Endothelial cell of umbilical vein (primary cell): ENCODE results near the gene TBL1Y. TPM values are rescaled to one million over a fixed set of nuclear protein-coding genes. Genes with fewer than 3 reads are reported as not detected.

Experiments
- BruUV-seq: library from RNA; stranded (reverse); fragments of 400-500 nt; replicated peaks from 2 replicates; lab custom pipeline; 2021; lab: Mats Ljungman, UMichigan
- CTCF ChIA-PET: fragments of 300-600, 350-600 bp; sonication (Branson Sonifier 250); formaldehyde crosslinking; loops from one replicate; lab custom pipeline; 2021; ENCODE audit warnings: antibody characterized with exemption, inconsistent platforms; lab: Charles Lee
- POLR2A ChIA-PET: fragments of 300-600, 350-600 bp; sonication (Branson Sonifier 250); formaldehyde crosslinking; loops from one replicate; lab custom pipeline; 2021; ENCODE audit warnings: antibody characterized with exemption, inconsistent platforms; lab: Charles Lee
- DNase-seq: peaks from one replicate; pipeline ENCODE4 v3.0.0-alpha.2; 2011; ENCODE audit warnings: low read depth, low spot score
- FAIRE-seq: peaks from 2 replicates; lab custom pipeline; 2011; peaks lifted over from hg19 to GRCh38; lab: Jason Lieb, UNC
- H2AFZ ChIP-seq: 2 replicates; pipeline ENCODE4 v1.6.0; 2012; ENCODE audit warnings: low read depth, low read length, control low read depth, inconsistent platforms
- H3K27ac ChIP-seq: 2 replicates; pipeline ENCODE4 v1.5.1; 2011; ENCODE audit warnings: low read depth, mild to moderate bottlenecking, control low read depth, low read length, moderate library complexity; ENCODE audit not compliant: insufficient read depth
- H3K27me3 ChIP-seq, 2 experiments: 2 replicates each; pipeline versions ENCODE4 v1.6.0 to v1.6.1; 2011; ENCODE audit warnings: low read length in 2 of 2, mixed read lengths in 1 of 2; ENCODE audit not compliant: control insufficient read depth in 2 of 2, insufficient read depth in 2 of 2
- H3K36me3 ChIP-seq, 2 experiments: 2 replicates in 1 of 2; 3 replicates in 1 of 2; pipeline ENCODE4 v1.5.1; 2011; ENCODE audit warnings: low read length in 2 of 2, mild to moderate bottlenecking in 1 of 2, moderate library complexity in 1 of 2; ENCODE audit not compliant: control insufficient read depth in 2 of 2, insufficient read depth in 2 of 2; ENCODE audit errors: extremely low read depth in 1 of 2
- H3K4me1 ChIP-seq: 3 replicates; pipeline ENCODE4 v1.5.1; 2011; ENCODE audit warnings: mild to moderate bottlenecking, low read length; ENCODE audit not compliant: control insufficient read depth, insufficient read depth; ENCODE audit errors: extremely low read depth
- H3K4me2 ChIP-seq: 2 replicates; pipeline ENCODE4 v1.6.1; 2011; ENCODE audit warnings: low read length, control low read depth, mixed read lengths; ENCODE audit not compliant: insufficient read depth
- H3K4me3 ChIP-seq, 3 experiments: fragments of 200-600 bp in 1 of 3; sonication (generic), shearing (Covaris generic) in 1 of 3; replicated peaks in 1 of 3; 2 replicates each; pipeline ENCODE4 v1.5.1; 2011 to 2016; ENCODE audit warnings: control low read depth in 3 of 3, low read length in 3 of 3, mild to moderate bottlenecking in 2 of 3, inconsistent platforms in 1 of 3, low read depth in 1 of 3, moderate library complexity in 1 of 3; ENCODE audit not compliant: insufficient read depth in 1 of 3
- H3K79me2 ChIP-seq: 2 replicates; pipeline ENCODE4 v1.6.0; 2012; ENCODE audit warnings: low read length, inconsistent platforms; ENCODE audit not compliant: control insufficient read depth, insufficient read depth
- H3K9ac ChIP-seq: replicated peaks from 2 replicates; pipeline ENCODE3; 2011; ENCODE audit warnings: low read length, control low read depth; ENCODE audit not compliant: insufficient read depth; ENCODE audit errors: extremely low read depth
- H3K9me1 ChIP-seq: replicated peaks from 3 replicates; pipeline ENCODE4 v1.6.0; 2011; ENCODE audit warnings: mild to moderate bottlenecking, low read length; ENCODE audit not compliant: control insufficient read depth, insufficient read depth; ENCODE audit errors: extremely low read depth
- H3K9me3 ChIP-seq: replicated peaks from 2 replicates; pipeline ENCODE4 v1.5.1; 2012; ENCODE audit warnings: low read length, inconsistent platforms; ENCODE audit not compliant: control insufficient read depth, insufficient read depth
- H4K20me1 ChIP-seq: replicated peaks from 2 replicates; pipeline ENCODE3; 2011; ENCODE audit warnings: mild to moderate bottlenecking, low read length; ENCODE audit not compliant: control insufficient read depth, insufficient read depth; ENCODE audit errors: extremely low read depth
- EZH2 ChIP-seq: IDR thresholded peaks from 2 replicates; pipeline ENCODE4 v1.6.1; 2012; ENCODE audit warnings: borderline replicate concordance, low read depth, mild to moderate bottlenecking, moderate library complexity, low read length, inconsistent platforms; ENCODE audit not compliant: severe bottlenecking
- FOS ChIP-seq: IDR thresholded peaks from 2 replicates; pipeline ENCODE4 v1.6.1; 2011; ENCODE audit warnings: mild to moderate bottlenecking, low read length, moderate library complexity, borderline replicate concordance; ENCODE audit not compliant: insufficient read depth
- GATA2 ChIP-seq: IDR thresholded peaks from 2 replicates; pipeline ENCODE4 v1.7.0; 2011; ENCODE audit warnings: low read depth, mild to moderate bottlenecking, moderate library complexity, mixed read lengths, low read length; ENCODE audit not compliant: insufficient read length, insufficient read depth
- JUN ChIP-seq: IDR thresholded peaks from 2 replicates; pipeline ENCODE4 v1.6.1; 2011; ENCODE audit warnings: borderline replicate concordance, low read depth; ENCODE audit not compliant: insufficient read length, insufficient read depth
- MYC ChIP-seq: IDR thresholded peaks from one replicate; pipeline ENCODE4 v1.6.1; 2011; ENCODE audit warnings: mild to moderate bottlenecking, low read depth, low read length
- POLR2A ChIP-seq: IDR thresholded peaks from 2 replicates; pipeline ENCODE4 v1.6.1; 2012; ENCODE audit warnings: low read depth, mild to moderate bottlenecking, control low read depth, low read length
- POLR2AphosphoS5 ChIP-seq: IDR thresholded peaks from 2 replicates; pipeline ENCODE4 v1.6.1; 2012; ENCODE audit warnings: low read depth, mild to moderate bottlenecking, control low read depth, low read length, moderate library complexity; ENCODE audit not compliant: insufficient read depth
- dilution Hi-C: fragments of 300-500 bp; cut with MboI; formaldehyde crosslinking; loops from one replicate; pipeline ENCODE4 v1.15.0; 2019; ENCODE audit warnings: low sequenced_read_pairs; ENCODE audit not compliant: extremely low pct_ligation_motif_present
- intact Hi-C: fragments of 100-400 bp; cut with micrococcal nuclease; formaldehyde crosslinking; loops from one replicate; pipeline ENCODE4 v1.10.0; 2022
- polyA plus RNA-seq, 4 experiments: library from polyadenylated mRNA; depleted of rRNA in 3 of 4; stranded (reverse) in 3 of 4; unstranded in 1 of 4; fragments of >200 nt; gene quantifications; 2 replicates each; pipeline versions ENCODE4 v1.2.1 to v1.2.3, GENCODE V29; 2011 to 2012; ENCODE audit warnings: missing spikeins in 1 of 4
- total RNA-seq: library from RNA; stranded (reverse); gene quantifications from 2 replicates; pipeline ENCODE4 v1.2.3, GENCODE V29; 2021
- TF ChIP-seq, protein P1 (sequence below): IDR thresholded peaks from 2 replicates; pipeline ENCODE4 v1.6.1; 2011; ENCODE audit not compliant: insufficient read depth, insufficient read length
- TF ChIP-seq, protein P2 (sequence below), 2 donors: IDR thresholded peaks; 1 replicate in 1 of 2; 2 replicates in 1 of 2; pipeline ENCODE4 v1.5.1; 2011; ENCODE audit warnings: low read length in 2 of 2, mild to moderate bottlenecking in 2 of 2, moderate library complexity in 2 of 2, control low read depth in 1 of 2, inconsistent platforms in 1 of 2, low read depth in 1 of 2; ENCODE audit not compliant: insufficient read depth in 1 of 2; ENCODE audit errors: extremely low read depth in 1 of 2

Gene TBL1Y
- total and polyA plus RNA-seq, 2 donors (not counting 3 experiments of a cell fraction or from before 2014, with no cell fraction given): not detected

DNA sequence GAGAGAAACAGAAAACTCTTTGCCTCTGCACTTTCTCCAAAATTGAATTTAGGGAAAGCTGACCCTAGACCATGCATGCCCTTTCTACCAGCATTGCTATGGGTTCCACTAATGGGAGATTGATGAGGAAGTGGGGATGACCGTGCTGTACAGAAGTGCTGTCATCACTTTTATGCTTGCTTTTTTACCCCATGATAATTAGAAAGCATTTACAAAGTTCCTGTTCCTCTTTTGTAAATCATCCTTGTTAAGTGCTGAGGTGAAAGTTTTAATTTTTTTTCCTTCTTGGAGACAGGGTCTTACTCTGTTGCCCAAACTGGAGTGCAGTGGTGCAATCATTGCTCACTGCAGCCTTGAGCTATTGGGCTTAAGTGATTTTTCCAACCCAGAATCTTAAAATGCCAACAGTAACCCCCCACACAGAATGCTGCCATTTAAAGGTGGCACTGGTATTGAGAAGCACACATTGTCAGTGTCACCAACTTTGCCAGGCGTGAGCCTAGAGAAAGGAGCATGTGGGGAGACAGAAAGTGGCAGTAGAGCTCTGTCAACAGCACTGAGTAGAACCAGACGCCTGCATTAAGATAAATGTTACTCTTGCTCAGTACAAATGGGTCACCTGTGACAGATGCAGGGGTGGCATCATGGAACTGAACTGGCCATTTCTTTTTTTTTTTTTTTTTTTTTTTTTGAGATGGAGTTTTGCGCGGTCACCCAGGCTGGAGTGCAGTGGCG lies 79.6 kb downstream of the TBL1Y start:
- ChIA-PET POLR2A (no interaction called here), CTCF (no interaction called here)
- dilution Hi-C loops: no loop called here
- Histone ChIP-seq H3K4me1 (no peaks in the 10 kb centered on the region), H3K9me1 (no peaks in the 10 kb centered on the region), H3K4me3 (no peak overlapping the region), H3K36me3 (no peaks in the 10 kb centered on the region), H4K20me1 (no peaks in the 10 kb centered on the region), H3K27ac (no peak overlapping the region), H3K79me2 (no peaks in the 10 kb centered on the region), H2AFZ (no peak overlapping the region), H3K9me3 (no peaks in the 10 kb centered on the region), H3K27me3 (no peaks in the 10 kb centered on the region), H3K4me2 (no peak overlapping the region), H3K9ac (no peak overlapping the region)
- TF ChIP-seq, protein P1, sequence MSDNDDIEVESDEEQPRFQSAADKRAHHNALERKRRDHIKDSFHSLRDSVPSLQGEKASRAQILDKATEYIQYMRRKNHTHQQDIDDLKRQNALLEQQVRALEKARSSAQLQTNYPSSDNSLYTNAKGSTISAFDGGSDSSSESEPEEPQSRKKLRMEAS: no peak
- TF ChIP-seq POLR2A (no peak), MYC (no peak), JUN (no peak), FOS (no peak), POLR2AphosphoS5 (no peak), EZH2 (no peak), GATA2 (no peak)
- TF ChIP-seq, protein P2, sequence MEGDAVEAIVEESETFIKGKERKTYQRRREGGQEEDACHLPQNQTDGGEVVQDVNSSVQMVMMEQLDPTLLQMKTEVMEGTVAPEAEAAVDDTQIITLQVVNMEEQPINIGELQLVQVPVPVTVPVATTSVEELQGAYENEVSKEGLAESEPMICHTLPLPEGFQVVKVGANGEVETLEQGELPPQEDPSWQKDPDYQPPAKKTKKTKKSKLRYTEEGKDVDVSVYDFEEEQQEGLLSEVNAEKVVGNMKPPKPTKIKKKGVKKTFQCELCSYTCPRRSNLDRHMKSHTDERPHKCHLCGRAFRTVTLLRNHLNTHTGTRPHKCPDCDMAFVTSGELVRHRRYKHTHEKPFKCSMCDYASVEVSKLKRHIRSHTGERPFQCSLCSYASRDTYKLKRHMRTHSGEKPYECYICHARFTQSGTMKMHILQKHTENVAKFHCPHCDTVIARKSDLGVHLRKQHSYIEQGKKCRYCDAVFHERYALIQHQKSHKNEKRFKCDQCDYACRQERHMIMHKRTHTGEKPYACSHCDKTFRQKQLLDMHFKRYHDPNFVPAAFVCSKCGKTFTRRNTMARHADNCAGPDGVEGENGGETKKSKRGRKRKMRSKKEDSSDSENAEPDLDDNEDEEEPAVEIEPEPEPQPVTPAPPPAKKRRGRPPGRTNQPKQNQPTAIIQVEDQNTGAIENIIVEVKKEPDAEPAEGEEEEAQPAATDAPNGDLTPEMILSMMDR (IDR thresholded peaks at IDR 0.05; ENCODE audit: extremely low read depth in 1 of 2, insufficient read depth in 1 of 2, low read depth in 1 of 2, low read length in 2 of 2): no peak
- FAIRE-seq (no peak), DNase-seq (no peak)
- BruUV-seq: no TSS peak
- intact Hi-C loops: no loop called here
